Left ventricle myocardium inferior (tissue), 1 donor: ENCODE measurements around the gene FBXO4. TPM values are rescaled to one million over a fixed set of nuclear protein-coding genes. Genes with fewer than 3 reads are reported as not detected.

ENCODE experiments used
- DNase-seq: peaks from one replicate; pipeline ENCODE4 v3.0.0-alpha.2; 2020
- H3K27ac ChIP-seq: fragments of 200-600 bp; replicated peaks from 2 replicates; pipeline ENCODE4 v1.8.0; 2021
- H3K27me3 ChIP-seq: fragments of 200-600 bp; 2 replicates; pipeline ENCODE4 v1.8.0; 2021; ENCODE audit warnings: low read depth
- H3K36me3 ChIP-seq: fragments of 200-600 bp; 2 replicates; pipeline ENCODE4 v1.8.0; 2021
- H3K4me1 ChIP-seq: fragments of 200-600 bp; 2 replicates; pipeline ENCODE4 v1.8.0; 2021
- H3K4me3 ChIP-seq: fragments of 200-600 bp; 2 replicates; pipeline ENCODE4 v1.8.0; 2021; ENCODE audit warnings: mild to moderate bottlenecking, moderate library complexity
- H3K9me3 ChIP-seq: fragments of 200-600 bp; replicated peaks from 2 replicates; pipeline ENCODE4 v1.8.0; 2021
- intact Hi-C: fragments of 100-400 bp; cut with micrococcal nuclease; formaldehyde crosslinking; loops from one replicate; pipeline ENCODE4 v1.11.0; 2022
- total RNA-seq: library from RNA; stranded (reverse); fragmentation: NEBNext Ultra II Directional; extraction: Animal tissue kit (Norgen Biotek cat#: 25700); gene quantifications from one replicate; pipeline ENCODE4 v1.2.1, GENCODE V29; 2021
- TF ChIP-seq, protein P1 (sequence below): fragments of 200-600 bp; IDR thresholded peaks from 2 replicates; pipeline ENCODE4 v1.8.0; 2021; ENCODE audit warnings: antibody characterized with exemption, mild to moderate bottlenecking, borderline replicate concordance
- donor health status: DM: no; HTN: yes; CAD: no; lungs with severe emphysema.

The FBXO4 gene
- total RNA-seq, 1 donor from 2014 or later, result 4.3 TPM

- intact Hi-C loops, result no loop called here
- Histone ChIP-seq H3K4me3 (no peak overlapping the region), H3K27me3 (no peaks in the 10 kb centered on the region), H3K36me3 (no peaks in the 10 kb centered on the region), H3K4me1 (no peaks in the 10 kb centered on the region), H3K27ac (no peak overlapping the region), H3K9me3 (peaks cover 61% of the 10 kb centered on the region)
- DNase-seq, result no peak
- TF ChIP-seq, protein P1, sequence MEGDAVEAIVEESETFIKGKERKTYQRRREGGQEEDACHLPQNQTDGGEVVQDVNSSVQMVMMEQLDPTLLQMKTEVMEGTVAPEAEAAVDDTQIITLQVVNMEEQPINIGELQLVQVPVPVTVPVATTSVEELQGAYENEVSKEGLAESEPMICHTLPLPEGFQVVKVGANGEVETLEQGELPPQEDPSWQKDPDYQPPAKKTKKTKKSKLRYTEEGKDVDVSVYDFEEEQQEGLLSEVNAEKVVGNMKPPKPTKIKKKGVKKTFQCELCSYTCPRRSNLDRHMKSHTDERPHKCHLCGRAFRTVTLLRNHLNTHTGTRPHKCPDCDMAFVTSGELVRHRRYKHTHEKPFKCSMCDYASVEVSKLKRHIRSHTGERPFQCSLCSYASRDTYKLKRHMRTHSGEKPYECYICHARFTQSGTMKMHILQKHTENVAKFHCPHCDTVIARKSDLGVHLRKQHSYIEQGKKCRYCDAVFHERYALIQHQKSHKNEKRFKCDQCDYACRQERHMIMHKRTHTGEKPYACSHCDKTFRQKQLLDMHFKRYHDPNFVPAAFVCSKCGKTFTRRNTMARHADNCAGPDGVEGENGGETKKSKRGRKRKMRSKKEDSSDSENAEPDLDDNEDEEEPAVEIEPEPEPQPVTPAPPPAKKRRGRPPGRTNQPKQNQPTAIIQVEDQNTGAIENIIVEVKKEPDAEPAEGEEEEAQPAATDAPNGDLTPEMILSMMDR, result no peak
These were observed 35.4 kb downstream of the FBXO4 start for GRCh38 chr5:41960481-41960880.

DNA sequence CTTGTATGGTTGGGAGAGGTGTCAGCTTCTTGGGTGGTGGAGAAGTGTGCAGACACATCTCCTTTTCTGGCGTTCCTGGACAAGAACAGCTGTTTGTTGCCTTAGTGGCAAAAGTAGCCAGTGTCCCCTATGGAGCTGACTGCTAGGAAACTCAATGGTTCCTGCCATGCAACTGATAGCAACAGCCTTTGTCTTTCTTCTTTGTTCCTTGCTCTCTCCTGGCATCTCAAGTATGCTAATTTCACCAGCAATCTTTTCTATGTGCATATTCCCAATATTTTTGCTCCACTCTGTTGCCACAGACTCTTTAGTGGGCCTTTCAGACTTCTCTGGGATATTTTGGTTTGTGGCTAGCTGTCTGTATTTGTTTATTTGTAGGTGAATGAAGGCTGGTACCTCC lies 36.7 kb downstream of the FBXO4 start:
- DNase-seq, result no peak
- H3K9me3 ChIP-seq, result peaks cover 51% of the 10 kb centered on the region
- no peaks in the 10 kb centered on the region for H3K4me1 ChIP-seq
- intact Hi-C loops, result no loop called here
- TF ChIP-seq, protein P1, result no peak
- H3K36me3 ChIP-seq, result no peaks in the 10 kb centered on the region
- no peak overlapping the region for H3K4me3 ChIP-seq
- H3K27me3 ChIP-seq, result no peaks in the 10 kb centered on the region
- no peak overlapping the region for H3K27ac ChIP-seq

GRCh38 chr5:41962491-41962890 lies 37.4 kb downstream of the FBXO4 start:
- H3K27ac ChIP-seq, result no peak overlapping the region
- H3K4me1 ChIP-seq, result no peaks in the 10 kb centered on the region
- no peak for DNase-seq
- peaks cover 44% of the 10 kb centered on the region for H3K9me3 ChIP-seq
- intact Hi-C loops, result no loop called here
- no peak overlapping the region for H3K4me3 ChIP-seq
- TF ChIP-seq, protein P1, result no peak
- no peaks in the 10 kb centered on the region for H3K36me3 ChIP-seq
- no peaks in the 10 kb centered on the region for H3K27me3 ChIP-seq

- Histone ChIP-seq H3K27ac (no peak overlapping the region), H3K36me3 (no peaks in the 10 kb centered on the region), H3K9me3 (peaks cover 16% of the 10 kb centered on the region), H3K27me3 (no peaks in the 10 kb centered on the region), H3K4me1 (no peaks in the 10 kb centered on the region), H3K4me3 (no peak overlapping the region)
- no peak for DNase-seq
- intact Hi-C loops, result no loop called here
- TF ChIP-seq, protein P1, result no peak
These were observed 41.5 kb downstream of the FBXO4 start for GRCh38 chr5:41966401-41967105.

- peaks cover 18% of the 10 kb centered on the region for H3K9me3 ChIP-seq
- H3K36me3 ChIP-seq, result no peaks in the 10 kb centered on the region
- TF ChIP-seq, protein P1, result no peak
- no peak overlapping the region for H3K4me3 ChIP-seq
- intact Hi-C loops, result no loop called here
- no peak for DNase-seq
- no peaks in the 10 kb centered on the region for H3K27me3 ChIP-seq
- no peak overlapping the region for H3K27ac ChIP-seq
- no peaks in the 10 kb centered on the region for H3K4me1 ChIP-seq
These were observed 42.3 kb downstream of the FBXO4 start for GRCh38 chr5:41967401-41967800.
